ENCODE measurements around the gene GARIN5B.

Gene GARIN5B

DNA sequence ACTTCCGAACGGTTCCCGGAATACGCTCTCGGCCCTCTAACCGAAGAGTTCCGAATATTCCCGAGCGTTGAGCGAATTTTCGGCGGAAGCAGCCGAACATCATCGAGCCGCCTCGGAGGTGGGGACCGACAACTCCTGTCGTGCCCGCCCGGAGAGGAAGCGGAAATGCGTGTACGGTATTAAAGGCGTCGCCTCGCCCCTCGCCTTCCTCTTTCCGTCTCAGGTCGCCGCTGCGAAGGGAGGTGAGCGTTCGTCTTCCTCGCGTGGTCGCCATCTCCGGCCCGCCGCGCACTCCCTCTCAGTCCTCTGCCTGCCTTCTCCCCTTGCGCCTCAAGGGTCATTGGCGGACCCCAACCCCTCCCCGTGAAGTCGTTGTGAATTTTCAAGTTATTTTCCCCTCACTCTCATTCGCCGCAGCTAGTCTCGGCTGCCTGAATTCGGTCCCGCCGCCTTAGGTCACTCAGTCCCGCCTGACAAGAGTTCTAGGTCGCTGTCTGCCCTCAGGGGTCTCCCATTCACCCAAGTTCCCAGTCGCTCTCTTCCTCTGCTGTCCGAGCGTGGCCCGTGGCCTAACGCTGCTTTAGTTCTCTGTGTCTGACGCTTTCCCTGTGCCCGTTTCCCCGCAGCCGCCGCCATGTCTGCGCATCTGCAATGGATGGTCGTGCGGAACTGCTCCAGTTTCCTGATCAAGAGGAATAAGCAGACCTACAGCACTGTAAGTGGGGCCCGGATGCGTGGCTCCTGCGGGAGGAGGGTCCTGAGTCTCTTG is 22.8 kb upstream of the GARIN5B start, which contains the start of gene RPL28:
Gene RPL28 (plus strand): TSS at position 209 of the 769 bp plus-strand sequence. CDS start 426 bp downstream, at position 635.
- Histone ChIP-seq H3K27me3 (no peaks in the 10 kb centered on the region), H3K36me3 (peaks cover 4 to 40% (median 32%) of the 10 kb centered on the region in 3 donors), H3K9me3 (no peaks in the 10 kb centered on the region), H3K27ac (peak within 1 kb of the TSS; percentile 85 to 94), H3K4me3 (peak within 1 kb of the TSS; percentile 78 to 93), H3K4me1 (peaks cover 0 to 59% (median 47%) of the 10 kb centered on the region in 4 donors)
- intact Hi-C loops (cut with DNase I; ENCODE audit: low total_unique reads): loop anchor here (2.0 kb wide), 1 partner anchor 47 kb away; the partner anchor contains the start of gene KMT5C
- TF ChIP-seq CTCF (IDR thresholded peaks at IDR 0.05): no peak
- peak; percentile 96 to 99 for DNase-seq

GRCh38 chr19:55384920-55385723 is 22.1 kb upstream of the GARIN5B start:
- peak overlapping the region; percentile 78 to 93 for H3K4me3 ChIP-seq
- TF ChIP-seq CTCF (IDR thresholded peaks at IDR 0.05): no peak
- DNase-seq: peak; percentile 99
- H3K27me3 ChIP-seq: no peaks in the 10 kb centered on the region
- intact Hi-C loops (cut with DNase I; ENCODE audit: low total_unique reads): loop anchor here (2.0 to 5.0 kb wide), 2 partner anchors 46 to 83 kb away; partner anchors contain the start of gene KMT5C
- H3K9me3 ChIP-seq: no peaks in the 10 kb centered on the region
- peak overlapping the region; percentile 85 to 94 for H3K27ac ChIP-seq
- peaks cover 0 to 53% (median 47%) of the 10 kb centered on the region in 4 donors for H3K4me1 ChIP-seq
- peaks cover 4 to 32% (median 25%) of the 10 kb centered on the region in 3 donors for H3K36me3 ChIP-seq

DNA sequence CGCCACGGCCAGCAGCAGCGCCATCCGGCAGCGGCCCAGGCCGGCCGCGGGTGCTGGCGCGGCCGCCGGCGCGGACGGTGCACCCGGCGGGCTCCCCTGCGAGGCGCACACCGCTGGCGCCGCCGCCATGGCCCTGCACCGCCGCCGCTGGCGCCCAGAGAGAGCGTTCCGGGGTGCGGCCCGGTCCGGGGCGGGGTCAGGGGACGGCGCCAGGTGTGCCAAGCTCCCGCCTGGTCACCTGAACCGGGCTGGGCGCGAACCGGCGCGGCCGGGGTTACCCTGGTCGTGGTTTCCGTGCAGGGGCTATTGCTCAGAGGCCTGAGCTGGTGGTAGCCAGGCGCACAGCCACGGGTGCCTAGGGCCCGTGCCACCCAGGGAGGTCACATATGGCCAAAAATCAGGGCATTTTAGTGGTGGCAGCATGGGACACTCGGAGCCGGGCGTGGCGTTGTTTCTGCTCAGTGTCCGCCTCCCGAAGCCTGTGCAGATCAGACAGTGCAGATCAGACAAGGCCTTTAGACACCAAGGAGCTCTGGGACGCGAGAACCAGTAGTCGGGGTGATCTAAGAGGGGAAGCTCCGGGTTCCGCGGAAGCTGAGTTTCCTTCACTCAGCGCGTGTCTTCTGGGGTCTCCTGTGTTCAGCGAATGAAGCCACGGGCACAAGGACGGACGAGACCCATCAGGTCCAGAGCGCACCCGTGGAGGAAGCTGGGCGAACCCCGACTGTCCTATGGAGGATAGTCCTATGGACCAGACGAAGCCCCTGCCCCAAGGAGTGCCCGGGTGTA is 21.3 kb upstream of the GARIN5B start, which contains the start of gene TMEM238:
Gene TMEM238 (minus strand): TSS at position 162 of the 789 bp plus-strand sequence. CDS start 33 bp downstream, at position 129.
- Histone ChIP-seq H3K27me3 (no peaks in the 10 kb centered on the region), H3K36me3 (peaks cover 4 to 24% (median 24%) of the 10 kb centered on the region in 3 donors), H3K27ac (peak within 1 kb of the TSS; percentile 85 to 94), H3K4me3 (peak within 1 kb of the TSS; percentile 78 to 93), H3K9me3 (no peaks in the 10 kb centered on the region), H3K4me1 (peaks cover 0 to 47% (median 45%) of the 10 kb centered on the region in 4 donors)
- intact Hi-C loops (cut with DNase I; ENCODE audit: low total_unique reads): loop anchor here (2.0 to 5.0 kb wide), 2 partner anchors 46 to 82 kb away; partner anchors contain the start of gene KMT5C
- no peak for TF ChIP-seq CTCF (IDR thresholded peaks at IDR 0.05)
- no peak for DNase-seq

GRCh38 chr19:55383279-55384130 is 20.4 kb upstream of the GARIN5B start:
- Histone ChIP-seq H3K36me3 (peaks cover 2 to 16% (median 16%) of the 10 kb centered on the region in 3 donors), H3K9me3 (no peaks in the 10 kb centered on the region), H3K4me1 (peaks cover 0 to 39% (median 38%) of the 10 kb centered on the region in 4 donors), H3K27me3 (no peaks in the 10 kb centered on the region), H3K27ac (peak overlapping the region; percentile 85 to 94), H3K4me3 (peak overlapping the region; percentile 78 to 93)
- TF ChIP-seq CTCF (IDR thresholded peaks at IDR 0.05): peak in 1 of 2 experiments; percentile 17
- no peak for DNase-seq
- intact Hi-C loops (cut with DNase I; ENCODE audit: low total_unique reads): loop anchor here (2.0 to 5.0 kb wide), 2 partner anchors 45 to 81 kb away; partner anchors contain the start of gene KMT5C
